ENCODE measurements around the gene CHRM1. TPM values are rescaled to one million over a fixed set of nuclear protein-coding genes. Genes with fewer than 3 reads are reported as not detected.

Gene CHRM1
- total and polyA plus RNA-seq, 2 of the 13 experiments (the other 11 are each of a cell fraction or from before 2014, with no cell fraction given) = not detected

DNA sequence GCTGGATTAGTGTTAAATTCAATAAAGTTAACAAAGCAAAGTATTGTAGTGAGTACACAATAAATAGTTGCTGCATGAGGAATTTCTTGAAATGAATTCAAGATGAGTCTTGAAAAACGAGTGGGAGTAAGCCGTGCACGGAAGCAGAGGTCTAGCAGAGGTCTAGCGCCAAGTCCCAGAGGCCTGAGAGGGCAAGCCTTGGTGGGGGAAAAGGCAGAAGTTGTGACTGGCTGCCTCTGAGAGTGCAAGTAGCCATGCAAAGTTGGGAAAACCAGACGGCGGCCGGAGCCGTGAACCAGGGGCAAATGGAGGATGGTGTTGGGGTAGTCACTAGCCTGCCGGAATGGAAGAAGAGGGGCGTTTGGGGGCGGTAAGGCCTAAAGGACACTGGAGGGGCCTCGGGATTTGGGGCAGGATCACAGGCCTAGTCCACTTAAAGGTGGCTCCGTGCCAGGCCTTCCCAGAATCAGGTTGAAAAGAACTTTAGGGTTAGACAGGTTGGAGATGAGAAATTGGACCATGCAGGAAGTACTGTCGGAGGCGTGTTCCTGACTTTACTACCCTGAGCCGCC is 40.8 kb downstream of the CHRM1 start:
- no peak overlapping the region for H2AFZ ChIP-seq (ENCODE audit: low read length)
- WGBS (ENCODE audit: low lambda C conversion rate) = 6% methylated on average over 13 of the region's 16 CpGs
- peak overlapping the region; percentile 92 for H3K9ac ChIP-seq (ENCODE audit: insufficient read depth, low read depth, low read length)
- CTCF ChIA-PET (ENCODE audit: low intra/inter-chr PET ratio, low total read pairs) = no interaction called here
- in situ Hi-C loops (cut with HindIII; ENCODE audit: extremely low pct_ligation_motif_present, low pct_unique_long_range_greater_than_20kb) (no loop called here), intact Hi-C loops (cut with micrococcal nuclease; ENCODE audit: unreplicated experiment) (loop anchor here (2.0 kb wide), 1 partner anchor 94 kb away; the partner anchor contains the start of gene TMEM179B)
- no peaks in the 10 kb centered on the region for H3K9me3 ChIP-seq (ENCODE audit: low read length)
- ATAC-seq (peak; percentile 44), DNase-seq (ENCODE audit: low spot score) (no peak), FAIRE-seq (no peak)
- peaks cover 14% of the 10 kb centered on the region; the same call in 1 of the 2 replicates for H4K20me1 ChIP-seq (ENCODE audit: insufficient read depth, low read length)
- peaks cover 64% of the 10 kb centered on the region for H3K79me2 ChIP-seq (ENCODE audit: insufficient read depth, low read length)
- no TSS peak for BruUV-seq (replicated peaks)
- H3K27ac ChIP-seq (ENCODE audit: extremely low read length, insufficient read depth, low read length) = peak overlapping the region; percentile 93
- H3K4me2 ChIP-seq (ENCODE audit: low read depth, low read length) = peak overlapping the region; percentile 81
- peak overlapping the region; percentile 92 to 99 (median 94) for H3K4me3 ChIP-seq (replicated peaks in 1 of 3; ENCODE audit: insufficient read depth in 1 of 3, low read depth in 2 of 3, low read length in 3 of 3)
- H3K4me1 ChIP-seq (ENCODE audit: insufficient read depth, low read length) = peaks cover 56% of the 10 kb centered on the region
- H3K27me3 ChIP-seq (ENCODE audit: control insufficient read depth in 1 of 2, insufficient read depth in 2 of 2, low read length in 2 of 2) = no peaks in the 10 kb centered on the region; a peak in 1 of 5 replicates
- H3K36me3 ChIP-seq (replicated peaks in 1 of 2; ENCODE audit: control insufficient read depth in 1 of 2, insufficient read depth in 2 of 2, low read length in 2 of 2) = peaks cover 17 to 60% of the 10 kb centered on the region in 2 experiments
- POLR2A ChIA-PET = interaction anchor here (1.1 to 5.8 kb wide), 9 partner anchors 10 to 887 kb away, joined by 4 to 90 read pairs (median 15); partner anchors contain the start of genes STX5, TEX54, WDR74 and ZBTB3
- TF ChIP-seq SAFB2 (CRISPR knock-in tag; IDR thresholded peaks at IDR 0.05; ENCODE audit: borderline replicate concordance, low read depth) (no peak), MAZ (IDR thresholded peaks at IDR 0.05; ENCODE audit: borderline replicate concordance, low read depth, low read length) (no peak), MAZ (CRISPR knock-in tag; IDR thresholded peaks at IDR 0.05; ENCODE audit: low read depth) (peak; percentile 44), NFIB (CRISPR knock-in tag; IDR thresholded peaks at IDR 0.05; ENCODE audit: borderline replicate concordance) (no peak), ZNF253 (CRISPR knock-in tag; IDR thresholded peaks at IDR 0.05; ENCODE audit: borderline replicate concordance) (no peak), ELF1 (CRISPR knock-in tag; IDR thresholded peaks at IDR 0.05) (peak; percentile 11; the same call in 1 of the 2 replicates), SNRNP70 (IDR thresholded peaks at IDR 0.05; ENCODE audit: low read depth, low read length) (no peak), ELF4 (CRISPR knock-in tag; IDR thresholded peaks at IDR 0.05; ENCODE audit: borderline replicate concordance) (0 out of 2 replicates have a peak, but pooled peaks have one; percentile 23), SNAI1 (CRISPR knock-in tag; IDR thresholded peaks at IDR 0.05; ENCODE audit: borderline replicate concordance) (0 out of 2 replicates have a peak, but pooled peaks have one; percentile 39), KIAA2018 (CRISPR knock-in tag; IDR thresholded peaks at IDR 0.05; ENCODE audit: borderline replicate concordance) (no peak), MED13 (CRISPR knock-in tag; IDR thresholded peaks at IDR 0.05) (no peak), KMT2B (CRISPR knock-in tag; IDR thresholded peaks at IDR 0.05) (no peak), BRCA1 (CRISPR knock-in tag; IDR thresholded peaks at IDR 0.05) (no peak)

All from HepG2 (cell line).